ENCODE measurements around the gene GSE1.

DNA sequence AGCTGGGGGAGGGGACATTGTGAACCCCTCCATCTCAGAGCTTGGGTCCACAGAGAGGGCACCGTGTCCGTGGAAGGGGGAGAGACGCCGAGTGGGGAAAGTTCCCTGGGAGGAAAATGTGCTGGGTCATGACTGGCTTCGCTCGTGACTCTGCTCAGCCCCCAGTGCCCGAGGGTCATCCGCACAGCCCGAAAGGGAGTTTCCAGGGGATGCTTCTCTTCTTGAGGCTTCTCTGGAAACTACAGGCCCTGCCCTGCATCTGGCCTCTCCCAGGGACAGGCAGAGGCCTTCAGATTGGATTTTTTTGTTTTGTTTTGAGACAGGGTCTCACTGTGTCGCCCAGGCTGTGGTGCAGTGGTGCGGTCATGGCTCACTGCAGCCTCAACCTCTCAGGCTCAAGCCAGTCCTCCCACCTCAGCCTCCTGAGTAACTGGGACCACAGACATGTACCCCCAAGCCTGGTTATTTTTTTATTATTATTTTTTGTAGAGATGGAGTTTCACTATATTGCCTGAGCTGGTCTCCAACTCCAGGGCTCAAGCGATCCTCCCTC is 9.8 kb upstream of the GSE1 start:
- TF ChIP-seq, protein P1, sequence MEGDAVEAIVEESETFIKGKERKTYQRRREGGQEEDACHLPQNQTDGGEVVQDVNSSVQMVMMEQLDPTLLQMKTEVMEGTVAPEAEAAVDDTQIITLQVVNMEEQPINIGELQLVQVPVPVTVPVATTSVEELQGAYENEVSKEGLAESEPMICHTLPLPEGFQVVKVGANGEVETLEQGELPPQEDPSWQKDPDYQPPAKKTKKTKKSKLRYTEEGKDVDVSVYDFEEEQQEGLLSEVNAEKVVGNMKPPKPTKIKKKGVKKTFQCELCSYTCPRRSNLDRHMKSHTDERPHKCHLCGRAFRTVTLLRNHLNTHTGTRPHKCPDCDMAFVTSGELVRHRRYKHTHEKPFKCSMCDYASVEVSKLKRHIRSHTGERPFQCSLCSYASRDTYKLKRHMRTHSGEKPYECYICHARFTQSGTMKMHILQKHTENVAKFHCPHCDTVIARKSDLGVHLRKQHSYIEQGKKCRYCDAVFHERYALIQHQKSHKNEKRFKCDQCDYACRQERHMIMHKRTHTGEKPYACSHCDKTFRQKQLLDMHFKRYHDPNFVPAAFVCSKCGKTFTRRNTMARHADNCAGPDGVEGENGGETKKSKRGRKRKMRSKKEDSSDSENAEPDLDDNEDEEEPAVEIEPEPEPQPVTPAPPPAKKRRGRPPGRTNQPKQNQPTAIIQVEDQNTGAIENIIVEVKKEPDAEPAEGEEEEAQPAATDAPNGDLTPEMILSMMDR (IDR thresholded peaks at IDR 0.05; ENCODE audit: low read depth, low read length, poor library complexity, severe bottlenecking), result no peak
- TF ChIP-seq EZH2phosphoT487 (IDR thresholded peaks at IDR 0.05; ENCODE audit: borderline replicate concordance, low read length), result no peak

Data from DOHH2 (cell line).